BE2C (cell line): Measurements from ENCODE around the gene ADCY2.

ENCODE experiments used
- DNase-seq: peaks from one replicate; pipeline ENCODE4 v3.0.0-alpha.2; 2020
- H3K27me3 ChIP-seq: fragments of 250-450 bp; sonication (Bioruptor Pico); 2 replicates; pipeline ENCODE4 v1.5.1; 2020; ENCODE audit warnings: mild to moderate bottlenecking
- H3K36me3 ChIP-seq: fragments of 250-450 bp; sonication (Bioruptor Pico); 2 replicates; pipeline ENCODE4 v1.5.1; 2020; ENCODE audit warnings: mild to moderate bottlenecking
- H3K4me1 ChIP-seq: fragments of 250-450 bp; sonication (Bioruptor Pico); 2 replicates; pipeline ENCODE4 v1.5.1; 2020
- H3K4me3 ChIP-seq: 2 replicates; pipeline ENCODE4 v1.5.1; 2011; ENCODE audit warnings: low read depth, low read length
- H3K9me3 ChIP-seq: fragments of 250-450 bp; sonication (Bioruptor Pico); 2 replicates; pipeline ENCODE4 v1.5.1; 2020
- CTCF ChIP-seq: IDR thresholded peaks from 2 replicates; pipeline ENCODE4 v1.5.1; 2012; ENCODE audit warnings: mild to moderate bottlenecking, low read depth, low read length

The ADCY2 gene

GRCh38 chr5:7377761-7378160, 18.2 kb upstream of the ADCY2 start:
- Histone ChIP-seq H3K9me3 (no peaks in the 10 kb centered on the region), H3K36me3 (no peaks in the 10 kb centered on the region), H3K27me3 (no peaks in the 10 kb centered on the region), H3K4me1 (no peaks in the 10 kb centered on the region), H3K4me3 (no peak overlapping the region)
- no peak for DNase-seq
- no peak for TF ChIP-seq CTCF

DNA sequence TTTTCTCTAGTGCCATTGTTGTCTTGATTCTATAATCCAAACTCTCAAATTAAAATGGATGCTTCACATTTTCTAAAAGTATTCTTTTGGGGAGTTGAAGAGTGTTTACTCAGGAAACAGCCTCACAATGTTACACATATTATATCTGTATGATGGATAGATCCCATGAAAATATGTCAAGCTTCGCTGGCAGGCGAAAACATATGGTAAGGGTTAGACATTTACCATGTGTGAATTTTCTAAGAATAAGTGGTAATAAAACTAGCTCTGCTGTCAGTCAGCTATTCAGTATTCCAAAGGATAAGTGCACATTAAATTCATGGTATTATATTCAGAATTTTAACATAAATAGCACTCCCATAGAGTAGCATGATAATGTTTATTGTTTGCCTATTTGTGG, 13.3 kb upstream of the ADCY2 start:
- DNase-seq: no peak
- H3K9me3 ChIP-seq: no peaks in the 10 kb centered on the region
- TF ChIP-seq CTCF: no peak
- no peaks in the 10 kb centered on the region for H3K36me3 ChIP-seq
- no peaks in the 10 kb centered on the region for H3K27me3 ChIP-seq
- no peak overlapping the region for H3K4me3 ChIP-seq
- no peaks in the 10 kb centered on the region for H3K4me1 ChIP-seq

DNA sequence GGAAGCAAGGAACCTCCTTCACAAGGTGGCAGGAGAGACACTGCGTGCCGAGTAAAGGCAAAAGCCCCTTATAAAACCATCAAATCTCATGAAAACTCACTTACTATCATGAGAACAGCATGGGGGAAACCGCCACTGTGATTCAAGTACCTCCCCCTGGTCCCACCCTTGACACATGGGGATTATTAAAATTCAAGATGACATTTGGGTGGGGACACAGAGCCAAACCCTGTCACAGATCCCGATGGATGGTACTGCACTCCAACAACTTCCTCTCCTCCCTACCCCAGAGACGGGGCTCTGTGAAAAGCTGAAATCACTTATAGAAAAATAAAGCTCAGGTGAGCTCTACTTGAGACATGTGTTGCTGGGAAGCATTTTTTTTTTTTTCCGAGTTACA, 10.3 kb upstream of the ADCY2 start:
- Histone ChIP-seq H3K4me1 (no peaks in the 10 kb centered on the region), H3K36me3 (no peaks in the 10 kb centered on the region), H3K27me3 (no peaks in the 10 kb centered on the region), H3K4me3 (no peak overlapping the region), H3K9me3 (no peaks in the 10 kb centered on the region)
- no peak for DNase-seq
- TF ChIP-seq CTCF: no peak

DNA sequence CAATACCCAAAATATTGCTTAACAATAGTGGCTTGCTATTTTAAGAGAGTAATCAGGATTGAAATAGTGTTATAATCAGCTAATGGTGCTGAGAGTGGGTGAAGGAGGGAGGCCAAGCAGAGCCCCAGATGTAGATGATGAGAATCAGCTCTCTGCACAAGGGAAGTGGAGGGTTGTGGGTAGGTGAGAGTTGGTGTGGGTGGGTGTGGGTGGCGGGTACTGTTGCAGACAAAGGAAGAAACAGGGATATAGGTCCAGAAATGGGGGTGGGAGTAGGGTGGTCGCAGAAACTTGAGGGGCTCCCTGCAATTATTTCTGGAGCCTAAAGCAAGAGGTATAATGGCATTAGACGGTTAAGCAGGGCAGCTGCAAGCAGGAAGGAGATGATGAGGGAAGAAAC, 7.4 kb upstream of the ADCY2 start:
- Histone ChIP-seq H3K9me3 (no peaks in the 10 kb centered on the region), H3K4me1 (no peaks in the 10 kb centered on the region), H3K4me3 (no peak overlapping the region), H3K27me3 (no peaks in the 10 kb centered on the region), H3K36me3 (no peaks in the 10 kb centered on the region)
- DNase-seq: no peak
- TF ChIP-seq CTCF: no peak

GRCh38 chr5:7391215-7391614, 4.7 kb upstream of the ADCY2 start:
- Histone ChIP-seq H3K9me3 (no peaks in the 10 kb centered on the region), H3K27me3 (peaks cover 14% of the 10 kb centered on the region), H3K4me1 (no peaks in the 10 kb centered on the region), H3K4me3 (no peak overlapping the region), H3K36me3 (no peaks in the 10 kb centered on the region)
- no peak for TF ChIP-seq CTCF
- no peak for DNase-seq

DNA sequence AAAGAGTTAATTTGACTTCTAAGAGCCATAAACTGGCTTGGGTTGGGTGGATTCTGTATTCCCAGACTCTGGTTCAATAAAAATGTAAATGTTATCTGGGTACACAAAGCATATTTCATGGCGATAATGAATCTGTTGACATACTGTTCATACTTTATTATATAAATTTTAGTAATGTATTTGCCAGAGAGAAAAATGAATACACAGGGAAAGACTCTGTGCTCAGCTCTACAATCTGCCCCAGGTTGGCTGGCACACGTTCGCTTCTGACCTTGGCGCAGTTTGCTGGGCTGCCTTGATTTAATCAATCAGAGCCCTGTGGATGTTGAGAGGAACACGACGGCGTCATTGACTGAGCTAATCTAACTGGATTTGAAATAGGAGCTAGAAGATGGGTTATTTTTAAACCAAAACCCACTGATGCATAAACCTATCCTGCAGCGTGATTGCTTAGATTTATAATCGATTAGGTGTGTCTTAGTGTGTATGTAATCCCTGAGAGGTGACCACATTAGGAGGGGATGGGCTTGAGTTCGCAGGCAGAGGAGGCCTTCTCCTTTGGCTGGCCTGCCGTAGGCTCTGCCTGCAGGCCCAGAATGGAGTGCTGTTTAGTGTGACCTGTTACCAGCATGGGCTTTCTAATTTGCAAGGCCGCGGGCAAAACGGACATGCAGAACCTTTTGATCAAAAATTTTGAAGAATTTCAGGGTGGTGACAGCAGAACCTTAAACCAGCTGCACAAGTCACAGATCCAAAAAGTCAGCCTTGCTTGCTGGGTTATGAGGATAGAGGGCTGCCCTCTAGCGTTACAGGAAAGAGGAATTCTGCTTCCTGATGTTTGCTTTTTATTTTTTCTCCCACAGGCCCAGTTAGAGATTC, 3.9 kb upstream of the ADCY2 start:
- Histone ChIP-seq H3K36me3 (no peaks in the 10 kb centered on the region), H3K4me3 (no peak overlapping the region), H3K27me3 (peaks cover 22% of the 10 kb centered on the region), H3K4me1 (no peaks in the 10 kb centered on the region), H3K9me3 (no peaks in the 10 kb centered on the region)
- peak; percentile 50 for TF ChIP-seq CTCF
- DNase-seq: no peak
